ENCODE results near the gene FHL2. TPM values are rescaled to one million over a fixed set of nuclear protein-coding genes. Genes with fewer than 3 reads are reported as not detected.

FHL2 gene
- total and polyA plus RNA-seq, 2 donors (not counting 3 experiments of a cell fraction or from before 2014, with no cell fraction given): 197 to 491 TPM

DNA sequence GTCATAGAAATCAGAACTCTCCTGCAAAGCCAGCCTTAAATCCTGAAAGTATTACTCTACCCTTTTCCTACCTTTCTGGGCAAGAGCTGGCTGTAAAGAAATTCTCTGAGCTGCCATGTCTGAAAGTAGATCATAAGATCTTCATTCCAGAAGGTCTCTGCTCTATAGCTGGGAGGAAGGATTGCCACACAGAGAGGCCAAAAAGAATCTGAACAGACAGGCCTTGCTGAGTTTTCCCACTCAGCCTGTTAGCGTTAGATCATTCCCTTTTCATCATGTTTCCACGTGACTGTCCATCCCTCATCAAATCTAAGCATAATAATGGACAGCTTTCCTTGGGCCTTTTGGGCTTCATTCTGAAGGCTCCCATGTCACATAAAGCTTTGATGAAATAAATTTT, 43.2 kb upstream of the FHL2 start:
- no peaks in the 10 kb centered on the region for H3K36me3 ChIP-seq (ENCODE audit: control insufficient read depth in 2 of 2, extremely low read depth in 1 of 2, insufficient read depth in 2 of 2, low read length in 2 of 2)
- BruUV-seq (replicated peaks): no TSS peak
- no peaks in the 10 kb centered on the region for H4K20me1 ChIP-seq (replicated peaks; ENCODE audit: control insufficient read depth, extremely low read depth, insufficient read depth, low read length)
- DNase-seq (ENCODE audit: low read depth, low spot score) (no peak), FAIRE-seq (no peak)
- H3K9me3 ChIP-seq (replicated peaks; ENCODE audit: control insufficient read depth, insufficient read depth, low read length): no peaks in the 10 kb centered on the region
- H3K27me3 ChIP-seq (ENCODE audit: control insufficient read depth in 2 of 2, insufficient read depth in 2 of 2, low read length in 2 of 2): peaks cover 0 to 15% of the 10 kb centered on the region in 2 experiments
- dilution Hi-C loops (cut with MboI; ENCODE audit: extremely low pct_ligation_motif_present, low sequenced_read_pairs) (no loop called here), intact Hi-C loops (cut with micrococcal nuclease) (no loop called here)
- ChIA-PET POLR2A (no interaction called here), CTCF (interaction anchor here (1.9 kb wide), 1 partner anchor 9 kb away, joined by 6 read pairs; no protein-coding TSS in a partner anchor)
- H2AFZ ChIP-seq (ENCODE audit: low read depth, low read length): no peak overlapping the region
- no peaks in the 10 kb centered on the region for H3K9me1 ChIP-seq (replicated peaks; ENCODE audit: control insufficient read depth, extremely low read depth, insufficient read depth, low read length)
- H3K4me1 ChIP-seq (ENCODE audit: control insufficient read depth, extremely low read depth, insufficient read depth, low read length): no peaks in the 10 kb centered on the region
- no peaks in the 10 kb centered on the region for H3K79me2 ChIP-seq (ENCODE audit: control insufficient read depth, insufficient read depth, low read length)
- H3K4me3 ChIP-seq (replicated peaks in 1 of 3; ENCODE audit: insufficient read depth in 1 of 3, low read depth in 1 of 3, low read length in 3 of 3): no peak overlapping the region
- H3K9ac ChIP-seq (replicated peaks; ENCODE audit: extremely low read depth, insufficient read depth, low read length): no peak overlapping the region
- H3K27ac ChIP-seq (ENCODE audit: insufficient read depth, low read depth, low read length): no peak overlapping the region
- no peak overlapping the region for H3K4me2 ChIP-seq (ENCODE audit: insufficient read depth, low read length)
- no peak for TF ChIP-seq POLR2A (IDR thresholded peaks at IDR 0.05; ENCODE audit: low read depth, low read length)
- TF ChIP-seq GATA2 (IDR thresholded peaks at IDR 0.05; ENCODE audit: insufficient read depth, insufficient read length, low read depth, low read length): no peak
- no peak for TF ChIP-seq POLR2AphosphoS5 (IDR thresholded peaks at IDR 0.05; ENCODE audit: insufficient read depth, low read depth, low read length)
- no peak for TF ChIP-seq EZH2 (IDR thresholded peaks at IDR 0.05; ENCODE audit: borderline replicate concordance, low read depth, low read length, severe bottlenecking)
- no peak for TF ChIP-seq CTCF (IDR thresholded peaks at IDR 0.05; ENCODE audit: extremely low read depth in 1 of 2, insufficient read depth in 1 of 2, low read depth in 1 of 2, low read length in 2 of 2)
- TF ChIP-seq, protein P1, sequence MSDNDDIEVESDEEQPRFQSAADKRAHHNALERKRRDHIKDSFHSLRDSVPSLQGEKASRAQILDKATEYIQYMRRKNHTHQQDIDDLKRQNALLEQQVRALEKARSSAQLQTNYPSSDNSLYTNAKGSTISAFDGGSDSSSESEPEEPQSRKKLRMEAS (IDR thresholded peaks at IDR 0.05; ENCODE audit: insufficient read depth, insufficient read length): no peak
- TF ChIP-seq MYC (IDR thresholded peaks at IDR 0.05; ENCODE audit: low read depth, low read length): no peak

Data from endothelial cell of umbilical vein (primary cell).